Astrocyte (in vitro differentiated cells and primary cell): ENCODE measurements around the gene SND1.

Experiments
- CTCF ChIP-seq: IDR thresholded peaks from 2 replicates; pipeline ENCODE4 v1.5.1; 2011; ENCODE audit warnings: low read depth, mild to moderate bottlenecking, inconsistent platforms, low read length, moderate library complexity; ENCODE audit not compliant: insufficient read depth
- EZH2 ChIP-seq: IDR thresholded peaks from 2 replicates; pipeline ENCODE4 v1.6.1; 2012; ENCODE audit warnings: mild to moderate bottlenecking, low read length, inconsistent platforms; ENCODE audit not compliant: insufficient read depth

GRCh38 chr7:127731431-127732080, 79.6 kb downstream of the SND1 start:
- no peak for TF ChIP-seq EZH2
- TF ChIP-seq CTCF: no peak
